HG03060 (cell line): ENCODE results near the gene AFG1L.
"Not testable (repeated sequence)": the region's sequence is repeated elsewhere in the genome, so short reads cannot be mapped to it uniquely, and the experiment has no call there.

Experiments used
- ATAC-seq: cut with Tn5 transposase; IDR thresholded peaks from one replicate; pipeline ENCODE4 v1.9.1; 2021; ENCODE audit warnings: low read depth, moderate number of reproducible peaks; ENCODE audit not compliant: unreplicated experiment

The AFG1L gene

DNA sequence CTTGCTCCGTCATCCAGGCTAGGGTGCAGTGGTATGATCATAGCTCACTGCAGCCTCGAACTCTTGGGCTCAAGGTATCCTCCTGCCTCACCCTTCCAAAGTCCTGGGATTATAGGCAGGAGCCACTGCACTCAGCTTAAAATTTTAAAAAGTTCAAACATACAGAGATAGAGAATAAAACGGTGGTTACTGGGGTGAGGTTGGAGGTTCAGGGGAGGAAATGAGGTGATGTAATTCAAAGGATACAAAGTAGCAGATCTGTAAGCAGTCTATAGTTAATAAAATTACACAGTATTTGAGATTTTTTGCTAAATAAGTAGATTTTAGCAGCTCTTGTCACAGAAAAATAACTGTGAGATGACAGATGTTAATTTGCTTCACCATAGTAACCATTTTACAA, 7.5 kb upstream of the AFG1L start:
- ATAC-seq = no peak

- ATAC-seq = no peak
Observed at GRCh38 chr6:108288742-108289141, 6.1 kb upstream of the AFG1L start.

DNA sequence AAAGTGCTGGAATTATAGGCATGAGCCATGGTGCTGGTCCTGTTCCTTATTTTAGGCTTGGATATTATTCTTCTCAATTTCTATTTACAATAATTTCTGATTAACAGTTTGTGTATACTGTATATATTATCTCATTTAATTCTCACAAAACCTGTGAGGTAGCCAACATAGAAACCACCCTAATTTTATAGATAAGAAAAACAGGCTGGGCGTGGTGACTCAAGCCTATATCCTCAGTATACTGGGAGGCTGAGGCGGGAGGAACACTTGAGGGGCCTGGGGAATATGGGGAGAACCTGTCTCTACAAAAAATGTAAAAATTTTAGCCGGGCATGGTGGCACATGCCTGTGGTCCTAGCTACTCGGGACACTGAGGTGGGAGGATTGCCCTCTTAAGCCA, 3.8 kb upstream of the AFG1L start:
- no peak for ATAC-seq

DNA sequence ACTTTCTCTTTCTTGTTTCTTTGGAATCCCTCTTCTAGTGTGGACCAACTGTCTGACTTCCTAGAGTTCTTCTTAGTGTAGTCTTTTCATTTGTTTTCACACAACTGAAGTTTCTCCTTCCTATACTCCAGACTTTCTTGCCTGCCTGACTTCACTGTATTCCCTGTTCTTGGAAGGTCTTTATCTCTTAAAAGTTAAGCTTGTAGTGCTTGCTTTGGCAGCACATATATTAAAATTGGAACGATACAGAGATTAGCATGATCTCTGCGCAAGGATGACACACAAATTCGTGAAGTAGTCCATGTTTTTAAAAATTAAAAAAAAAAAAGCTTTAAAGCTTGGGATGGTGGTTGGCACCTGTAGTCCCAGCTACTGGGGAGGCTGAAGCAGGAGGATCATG, 2.3 kb upstream of the AFG1L start:
- not testable (repeated sequence) for ATAC-seq

GRCh38 chr6:108293527-108294296, 1.1 kb upstream of the AFG1L start:
- ATAC-seq = no peak

DNA sequence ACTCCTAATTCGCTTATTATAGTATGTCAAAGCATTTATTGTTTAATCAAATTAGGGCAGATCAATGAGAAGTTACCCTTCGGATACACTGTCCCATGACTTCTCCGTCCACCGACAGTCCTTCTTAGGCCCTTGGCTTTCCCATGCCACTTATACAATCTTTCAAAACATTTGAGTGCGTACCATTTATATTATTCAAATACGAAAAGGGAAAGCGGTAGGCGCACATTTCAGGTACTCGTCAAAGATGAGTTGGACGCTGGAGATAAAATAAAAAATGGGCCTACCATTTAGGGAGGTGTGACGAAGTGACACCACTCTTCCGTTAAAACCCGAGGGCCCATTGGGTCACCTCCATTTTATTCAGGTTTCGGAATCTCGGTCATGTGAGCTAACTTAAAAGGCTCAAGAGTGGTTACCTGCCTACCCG, 542 bp upstream of the AFG1L start:
- peak; percentile 4 for ATAC-seq

GRCh38 chr6:108295676-108296075, 822 bp downstream of the AFG1L start:
- ATAC-seq = no peak

GRCh38 chr6:108302386-108302785, 7.5 kb downstream of the AFG1L start:
- ATAC-seq = no peak

GRCh38 chr6:108304646-108305045, 9.8 kb downstream of the AFG1L start:
- no peak for ATAC-seq

DNA sequence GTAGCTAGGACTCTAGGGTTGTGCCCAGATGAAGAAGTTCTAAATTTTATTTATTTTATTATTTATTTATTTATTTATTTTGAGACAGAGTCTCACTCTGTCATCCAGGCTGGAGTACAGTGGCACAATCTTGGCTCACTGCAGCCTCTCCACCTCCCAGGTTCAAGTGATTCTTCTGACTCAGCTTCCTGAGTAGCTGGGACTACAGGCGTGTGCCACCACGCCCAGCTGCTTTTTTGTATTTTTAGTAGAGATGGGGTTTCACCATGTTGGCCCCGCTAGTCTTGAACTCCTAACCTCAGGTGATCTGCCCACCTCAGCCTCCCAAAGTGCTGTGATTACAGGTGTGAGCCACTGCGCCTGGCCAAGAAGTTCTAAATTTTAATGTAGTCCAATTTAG, 13.8 kb downstream of the AFG1L start:
- not testable (repeated sequence) for ATAC-seq

GRCh38 chr6:108309844-108310243, 15.0 kb downstream of the AFG1L start:
- no peak for ATAC-seq

GRCh38 chr6:108312605-108313004, 17.8 kb downstream of the AFG1L start:
- ATAC-seq = no peak

DNA sequence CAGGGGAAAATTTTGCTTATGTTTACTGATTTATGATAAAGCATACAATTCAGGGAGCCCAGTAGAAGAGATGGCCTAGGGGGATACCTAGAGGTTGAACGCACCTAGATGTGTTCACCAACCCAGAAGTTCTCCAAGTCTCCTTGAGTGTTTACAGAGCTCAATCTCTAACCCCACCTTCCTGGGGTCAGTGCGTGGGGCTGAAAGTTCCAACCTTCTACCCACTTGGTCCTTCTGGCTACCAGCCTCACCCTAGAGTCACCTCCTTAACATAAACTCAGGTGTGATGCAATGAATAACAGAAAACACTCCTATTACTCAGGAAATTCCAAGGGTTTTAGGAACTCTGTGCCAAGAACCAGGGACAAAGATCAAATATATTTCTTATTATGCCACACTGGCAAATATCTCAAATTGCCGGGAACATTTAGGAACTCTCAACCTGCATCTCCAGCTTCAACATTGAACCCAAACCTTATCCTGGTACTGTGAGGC, 26.4 kb downstream of the AFG1L start:
- ATAC-seq = no peak

DNA sequence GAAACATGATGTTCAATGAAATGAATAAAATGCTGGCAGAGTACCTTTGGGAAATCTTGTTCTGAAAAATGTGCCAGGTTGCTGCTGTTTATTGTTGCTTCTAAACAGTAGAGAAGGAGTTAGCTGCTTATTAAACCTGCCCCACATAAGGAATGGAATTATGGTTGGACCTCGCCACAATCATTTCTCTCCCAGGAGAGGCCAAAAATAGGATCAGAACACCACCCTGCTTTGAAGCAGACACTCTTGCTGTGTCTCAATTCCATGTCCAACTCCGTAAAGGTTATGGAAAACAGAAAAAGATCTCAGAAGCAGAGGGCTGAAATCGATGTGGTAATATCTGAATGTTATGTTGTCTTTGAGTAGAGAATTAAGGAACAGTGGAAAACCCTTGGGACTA, 27.9 kb downstream of the AFG1L start:
- no peak for ATAC-seq

DNA sequence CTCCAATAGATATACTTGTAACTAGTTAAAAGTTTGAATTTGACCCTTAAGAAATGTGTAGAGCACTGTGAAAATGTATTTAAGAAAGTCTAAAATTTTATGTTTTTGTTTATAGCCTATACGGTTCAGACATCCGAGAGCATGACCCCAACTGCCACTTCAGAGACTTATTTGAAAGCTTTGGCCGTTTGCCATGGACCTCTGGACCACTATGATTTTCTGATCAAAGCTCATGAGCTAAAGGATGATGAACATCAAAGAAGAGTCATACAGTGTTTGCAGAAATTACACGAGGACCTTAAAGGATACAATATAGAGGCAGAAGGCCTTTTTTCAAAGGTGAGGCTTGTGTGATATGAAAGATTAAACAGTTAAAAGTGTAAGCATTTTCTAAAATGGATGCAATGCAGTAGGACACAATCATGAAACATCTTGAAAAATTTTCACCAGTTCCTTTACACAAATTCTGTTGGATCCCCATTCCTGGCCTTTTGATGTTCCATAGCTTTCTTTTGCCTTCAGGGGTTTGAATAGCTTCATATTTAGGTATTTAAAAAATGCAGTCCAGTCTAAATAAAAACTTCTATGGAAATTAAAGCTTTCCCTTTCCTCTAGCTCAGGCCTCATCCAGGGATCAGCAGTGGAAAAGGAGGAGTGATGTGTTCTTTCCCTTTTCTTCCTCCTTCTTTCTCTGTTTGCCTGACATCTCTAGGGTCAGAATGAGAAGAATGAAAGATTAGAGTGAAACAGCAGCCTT, 29.0 kb downstream of the AFG1L start:
- no peak for ATAC-seq

DNA sequence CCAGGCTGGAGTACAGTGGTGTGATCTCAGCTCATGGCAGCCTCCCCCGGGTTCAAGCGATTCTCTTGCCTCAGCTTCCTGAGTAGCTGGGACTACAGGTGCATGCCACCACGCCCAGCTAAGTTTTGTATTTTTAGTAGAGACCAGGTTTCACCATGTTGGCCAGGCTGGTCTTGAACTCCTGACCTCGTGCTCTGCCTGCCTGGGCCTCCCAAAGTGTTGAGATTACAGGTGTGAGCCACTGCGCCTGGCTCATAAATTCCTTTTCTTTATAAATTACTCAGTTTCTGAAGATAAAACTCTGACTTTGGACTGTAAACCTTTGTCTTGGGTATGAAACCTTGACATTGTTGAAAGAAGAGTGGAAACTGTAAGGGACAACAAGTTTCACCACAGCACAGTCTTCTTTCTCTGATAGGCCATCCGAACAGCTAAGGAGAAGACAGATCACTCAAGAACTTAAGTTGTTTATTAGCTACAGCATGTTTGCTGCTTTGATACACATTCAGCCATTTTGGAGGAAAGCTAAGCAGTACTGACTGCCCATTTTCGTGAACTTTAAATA, 35.4 kb downstream of the AFG1L start:
- ATAC-seq = not testable (repeated sequence)

DNA sequence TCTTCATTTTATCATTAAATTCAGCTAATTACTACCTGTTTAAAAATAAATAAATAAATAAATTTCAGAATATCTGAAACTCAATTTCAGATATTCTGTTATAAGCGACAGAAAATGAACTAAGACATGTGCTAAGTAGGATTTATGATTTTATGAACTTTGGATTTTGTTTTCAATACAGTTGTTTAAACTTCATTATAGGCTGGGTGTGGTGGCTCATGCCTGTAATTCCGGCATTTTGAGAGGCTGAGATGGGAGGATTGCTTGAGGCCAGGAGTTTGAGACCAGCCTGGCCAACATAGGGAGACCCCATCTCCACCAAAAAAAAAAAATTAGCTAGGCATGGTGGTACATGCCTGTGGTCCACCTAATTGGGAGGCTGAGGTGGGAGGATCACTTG, 36.0 kb downstream of the AFG1L start:
- no peak for ATAC-seq

DNA sequence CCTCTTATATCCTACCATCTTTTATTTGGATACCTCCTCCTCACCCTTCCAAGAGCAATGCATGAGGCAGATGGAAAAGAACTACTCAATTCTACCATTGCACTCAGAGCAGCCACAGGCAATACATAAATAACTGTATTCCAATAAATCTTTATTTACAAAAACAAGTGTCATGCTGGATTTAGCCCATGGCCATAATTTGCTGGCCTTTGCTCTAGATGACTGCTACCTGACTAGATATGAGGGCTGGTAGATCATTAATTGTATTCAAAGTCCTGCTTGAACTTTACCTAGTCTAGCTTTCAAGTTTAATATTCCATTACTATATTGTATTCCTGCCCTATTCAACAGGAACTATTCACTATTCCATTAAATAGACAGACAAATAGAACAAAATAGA, 37.1 kb downstream of the AFG1L start:
- ATAC-seq = no peak

DNA sequence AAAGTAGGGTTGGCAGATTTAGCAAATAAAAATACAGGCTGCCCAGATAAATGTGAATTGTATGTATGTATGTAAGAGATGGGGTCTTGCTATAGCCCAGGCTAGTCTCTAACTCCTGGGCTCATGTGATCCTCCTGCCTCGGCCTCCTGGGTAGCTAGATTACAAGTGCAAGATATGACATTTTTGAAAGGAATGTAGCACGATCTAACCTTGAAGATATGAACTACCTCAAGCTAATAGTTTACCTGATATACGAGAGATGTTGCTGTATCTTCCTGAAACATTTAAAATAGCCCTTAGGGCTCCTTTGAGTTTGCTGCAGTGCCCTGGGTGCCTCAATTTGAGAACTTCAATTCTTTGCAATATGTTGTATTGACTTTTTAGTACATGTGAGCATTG, 42.1 kb downstream of the AFG1L start:
- ATAC-seq = no peak

GRCh38 chr6:108337721-108338120, 42.9 kb downstream of the AFG1L start:
- ATAC-seq = no peak

DNA sequence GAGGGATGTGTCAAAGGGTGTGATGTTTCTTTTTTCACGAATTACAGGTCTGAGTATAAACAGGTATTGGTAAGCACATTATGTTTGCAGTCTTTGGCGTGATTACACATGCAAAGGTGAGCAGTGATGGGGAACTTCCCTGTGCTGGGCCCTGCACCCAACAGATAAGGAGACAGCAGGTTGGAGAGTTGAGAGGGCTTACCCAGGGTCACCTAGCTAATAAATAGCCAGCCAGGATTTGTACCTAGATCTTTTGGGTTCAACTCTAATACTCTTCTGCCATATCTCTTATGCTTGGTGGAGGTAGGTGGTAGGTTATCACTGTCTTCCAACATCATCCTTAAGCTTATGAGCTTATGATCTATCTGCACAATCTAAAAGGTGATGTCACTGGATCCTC, 46.5 kb downstream of the AFG1L start:
- no peak for ATAC-seq

DNA sequence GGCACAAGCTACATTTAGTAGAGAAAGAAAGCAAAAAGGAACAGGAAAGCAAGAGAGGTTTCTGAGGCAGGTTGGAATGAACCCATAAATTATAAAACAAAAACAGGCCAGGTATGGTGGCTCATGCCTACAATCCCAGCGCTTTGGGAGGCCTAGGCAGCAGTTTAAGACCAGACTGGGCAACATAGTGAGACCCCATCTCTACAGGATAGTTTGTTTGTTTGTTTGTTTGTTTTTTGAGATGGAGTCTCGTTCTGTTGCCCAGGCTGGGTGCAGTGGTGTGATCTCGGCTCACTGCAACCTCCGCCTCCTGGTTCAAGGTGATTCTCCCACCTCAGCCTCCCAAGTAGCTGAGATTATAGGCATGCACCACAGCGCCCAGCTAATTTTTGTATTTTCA, 49.0 kb downstream of the AFG1L start:
- no peak for ATAC-seq
